Liver (tissue), 9 donors: Measurements from ENCODE around the gene GNAI2. TPM values are rescaled to one million over a fixed set of nuclear protein-coding genes. Genes with fewer than 3 reads are reported as not detected.
A peak's percentile ranks its signal among the peaks of the same experiment; 100 is the strongest.

ENCODE experiments used
- DNase-seq: peaks from one replicate; pipeline ENCODE4 v3.0.0-alpha.2; 2017; ENCODE audit warnings: low spot score
- H3K27ac ChIP-seq, 2 donors: one replicate each; pipeline ENCODE4 v1.7.0; 2013; ENCODE audit warnings: inconsistent platforms in 2 of 2, low read length in 2 of 2, control low read depth in 1 of 2, low read depth in 1 of 2, mild to moderate bottlenecking in 1 of 2
- H3K27me3 ChIP-seq, 4 donors: one replicate each; pipeline versions ENCODE4 v1.6.1 to v1.7.0; 2013; ENCODE audit warnings: low read length in 3 of 4, inconsistent platforms in 1 of 4, mild to moderate bottlenecking in 1 of 4, moderate library complexity in 1 of 4; ENCODE audit not compliant: control insufficient read depth in 4 of 4, insufficient read depth in 4 of 4
- H3K36me3 ChIP-seq, 4 donors: one replicate each; pipeline versions ENCODE4 v1.6.1 to v1.7.0; 2013; ENCODE audit warnings: low read length in 3 of 4, mild to moderate bottlenecking in 3 of 4, low read depth in 1 of 4, moderate library complexity in 1 of 4; ENCODE audit not compliant: control insufficient read depth in 4 of 4, insufficient read depth in 3 of 4
- H3K4me1 ChIP-seq, 4 donors: one replicate each; pipeline versions ENCODE4 v1.6.1 to v1.7.0; 2013; ENCODE audit warnings: low read length in 3 of 4, mild to moderate bottlenecking in 3 of 4, moderate library complexity in 1 of 4; ENCODE audit not compliant: control insufficient read depth in 4 of 4, insufficient read depth in 4 of 4
- H3K4me3 ChIP-seq, 3 donors: one replicate each; pipeline versions ENCODE4 v1.6.1 to v1.7.0; 2013; ENCODE audit warnings: low read length in 3 of 3, control low read depth in 1 of 3, low read depth in 1 of 3, mild to moderate bottlenecking in 1 of 3
- H3K9ac ChIP-seq, 2 donors: one replicate each; pipeline ENCODE4 v1.7.0; 2013; ENCODE audit warnings: low read length in 2 of 2, mild to moderate bottlenecking in 2 of 2, moderate library complexity in 2 of 2, control low read depth in 1 of 2, low read depth in 1 of 2
- H3K9me3 ChIP-seq, 4 donors: one replicate each; pipeline versions ENCODE4 v1.6.1 to v1.7.0; 2013; ENCODE audit warnings: low read length in 3 of 4; ENCODE audit not compliant: control insufficient read depth in 4 of 4
- ATF3 ChIP-seq: IDR thresholded peaks from 2 replicates; pipeline ENCODE4 v1.6.1; 2016; ENCODE audit warnings: antibody characterized with exemption
- CTCF ChIP-seq: fragments of 150-350 bp; IDR thresholded peaks from 2 replicates; pipeline ENCODE4 v1.5.1; 2017; ENCODE audit warnings: improper control_type of control experiment, low read depth, low read length; ENCODE audit not compliant: missing input control
- EGR1 ChIP-seq, 2 donors: IDR thresholded peaks; 2 replicates each; pipeline ENCODE4 v1.6.1; 2016 to 2018; ENCODE audit warnings: antibody characterized with exemption in 2 of 2, low read depth in 2 of 2
- FOXA1 ChIP-seq: IDR thresholded peaks from 2 replicates; pipeline ENCODE4 v1.6.1; 2016; ENCODE audit warnings: antibody characterized with exemption
- FOXA2 ChIP-seq: IDR thresholded peaks from 2 replicates; pipeline ENCODE4 v1.6.1; 2016; ENCODE audit warnings: antibody characterized with exemption
- GABPA ChIP-seq, 2 donors: IDR thresholded peaks in 1 of 2; conservative IDR thresholded peaks in 1 of 2; 2 replicates each; pipeline ENCODE4 v1.6.1; 2016; ENCODE audit warnings: antibody characterized with exemption in 2 of 2, mild to moderate bottlenecking in 1 of 2, moderate library complexity in 1 of 2
- HNF4A ChIP-seq, 2 donors: conservative IDR thresholded peaks; 2 replicates each; pipeline ENCODE4 v1.6.1; 2016; ENCODE audit warnings: antibody characterized with exemption in 2 of 2, mild to moderate bottlenecking in 2 of 2
- HNF4G ChIP-seq: IDR thresholded peaks from 2 replicates; pipeline ENCODE4 v1.6.1; 2016; ENCODE audit warnings: antibody characterized with exemption
- JUND ChIP-seq, 2 donors: IDR thresholded peaks; 2 replicates each; pipeline ENCODE4 v1.6.1; 2016; ENCODE audit warnings: antibody characterized with exemption in 2 of 2
- MAX ChIP-seq: IDR thresholded peaks from 2 replicates; pipeline ENCODE4 v1.6.1; 2016; ENCODE audit warnings: antibody characterized with exemption
- RAD21 ChIP-seq, 2 donors: IDR thresholded peaks; 2 replicates each; pipeline ENCODE4 v1.6.1; 2016; ENCODE audit warnings: antibody characterized with exemption in 2 of 2, mild to moderate bottlenecking in 2 of 2
- SP1 ChIP-seq: IDR thresholded peaks from 2 replicates; pipeline ENCODE4 v1.6.1; 2018; ENCODE audit warnings: antibody characterized with exemption, mild to moderate bottlenecking
- TAF1 ChIP-seq: conservative IDR thresholded peaks from 2 replicates; pipeline ENCODE4 v1.6.1; 2016; ENCODE audit warnings: antibody characterized with exemption, mild to moderate bottlenecking
- YY1 ChIP-seq: IDR thresholded peaks from 2 replicates; pipeline ENCODE4 v1.6.1; 2016; ENCODE audit warnings: antibody characterized with exemption, mild to moderate bottlenecking
- ZBTB33 ChIP-seq: IDR thresholded peaks from 2 replicates; pipeline ENCODE4 v1.6.1; 2016; ENCODE audit warnings: antibody characterized with exemption
- WGBS: extraction: QIAGEN DNeasy Blood & Tissue Kit; methylation state at CpG from one replicate; pipeline ENCODE4 v1.1.7; 2013; 5-methylcytosine and 5-hydroxymethylcytosine counted together
- polyA plus RNA-seq, 2 donors: library from polyadenylated mRNA; stranded (reverse) in 1 of 2; unstranded in 1 of 2; fragments of 200-250 nt in 1 of 2; fragments of >200 nt in 1 of 2; fragmentation: Nextera tagmentation in 1 of 2; extraction: Ambion mirVana in 1 of 2; gene quantifications; one replicate each; pipeline versions ENCODE4 v1.2.1 to v1.2.3, GENCODE V29; 2013 to 2015
- total RNA-seq, 2 donors: library from RNA; depleted of rRNA; stranded (reverse); fragments of >200 nt; gene quantifications; one replicate each; pipeline ENCODE4 v1.2.3, GENCODE V29; 2014
- donor health status: healthy.
- donor health status: healthy.
- donor health status: healthy.
- donor health status: healthy.
- donor health status: healthy.

Gene GNAI2
- total and polyA plus RNA-seq, 4 donors, result 58.3 to 86.3 (median 62.3) TPM

- peak; percentile 31 for TF ChIP-seq SP1
- no peak for TF ChIP-seq YY1
- DNase-seq, result no peak
- H3K4me3 ChIP-seq, result no peak overlapping the region
- peak overlapping the region in 1 of 2 donors; percentile 43 for H3K27ac ChIP-seq
- H3K9me3 ChIP-seq, result no peaks in the 10 kb centered on the region
- WGBS, result 63% methylated on average over 7 of the region's 7 CpGs
- H3K4me1 ChIP-seq, result peaks cover 5 to 42% (median 13%) of the 10 kb centered on the region in 4 donors
- H3K27me3 ChIP-seq, result no peaks in the 10 kb centered on the region
- H3K36me3 ChIP-seq, result no peaks in the 10 kb centered on the region
- H3K9ac ChIP-seq, result no peak overlapping the region
These were observed 28.5 kb downstream of the GNAI2 start for GRCh38 chr3:50264383-50264963.

GRCh38 chr3:50264964-50265485 is 29.0 kb downstream of the GNAI2 start:
- WGBS, result 85% methylated on average over 7 of the region's 7 CpGs
- no peak for DNase-seq
- Histone ChIP-seq H3K9me3 (no peaks in the 10 kb centered on the region), H3K27me3 (no peaks in the 10 kb centered on the region), H3K4me1 (peaks cover 3 to 37% (median 10%) of the 10 kb centered on the region in 4 donors), H3K27ac (peak overlapping the region; percentile 32 to 43), H3K4me3 (no peak overlapping the region), H3K9ac (no peak overlapping the region), H3K36me3 (no peaks in the 10 kb centered on the region)
- TF ChIP-seq RAD21 (IDR thresholded peaks at IDR 0.05), result no peak
- TF ChIP-seq ATF3, result no peak
- TF ChIP-seq HNF4A (conservative IDR thresholded peaks at IDR 0.05), result no peak
- no peak for TF ChIP-seq FOXA1
- TF ChIP-seq FOXA2, result no peak
- no peak for TF ChIP-seq ZBTB33
- no peak for TF ChIP-seq CTCF
- no peak for TF ChIP-seq HNF4G

- Histone ChIP-seq H3K4me3 (no peak overlapping the region), H3K4me1 (peaks cover 1 to 35% (median 10%) of the 10 kb centered on the region in 4 donors), H3K9me3 (no peaks in the 10 kb centered on the region), H3K27ac (peak overlapping the region in 1 of 2 donors; percentile 43), H3K9ac (no peak overlapping the region), H3K36me3 (no peaks in the 10 kb centered on the region), H3K27me3 (no peaks in the 10 kb centered on the region)
- 74% methylated on average over 1 of the region's 1 CpG for WGBS
- DNase-seq, result no peak
- TF ChIP-seq MAX (no peak), SP1 (no peak), JUND (IDR thresholded peaks at IDR 0.05) (no peak), FOXA1 (no peak), RAD21 (IDR thresholded peaks at IDR 0.05) (no peak), GABPA (IDR thresholded peaks at IDR 0.05 in 1 of 2, conservative IDR thresholded peaks at IDR 0.05 in 1 of 2) (no peak), EGR1 (IDR thresholded peaks at IDR 0.05; ENCODE audit: low read depth in 2 of 2) (no peak), YY1 (no peak), TAF1 (no peak), FOXA2 (no peak), ATF3 (no peak)
These were observed 29.6 kb downstream of the GNAI2 start for GRCh38 chr3:50265571-50265970.
